Stimulated activated CD4-positive, alpha-beta T cell treated with anti-CD3 and anti-CD28 coated beads, Interleukin-2, amount 100 ng/mL, for 4 hours (primary cell): Measurements from ENCODE around the gene LACC1.
A peak's percentile ranks its signal among the peaks of the same experiment; 100 is the strongest.

Source experiments
- DNase-seq: peaks from one replicate; pipeline ENCODE4 v3.0.0-alpha.2; 2020; ENCODE audit warnings: low read depth

Gene LACC1

GRCh38 chr13:43884222-43884621 is 4.5 kb downstream of the LACC1 start:
- no peak for DNase-seq

- no peak for DNase-seq
These were observed 14.7 kb downstream of the LACC1 start for GRCh38 chr13:43894438-43894837.

- DNase-seq = no peak
These were observed 16.2 kb downstream of the LACC1 start for GRCh38 chr13:43895940-43896339.

- DNase-seq = peak; percentile 9
These were observed 25.8 kb downstream of the LACC1 start for GRCh38 chr13:43905435-43906031.

- DNase-seq = no peak
These were observed 28.7 kb downstream of the LACC1 start for GRCh38 chr13:43908156-43909126.

- no peak for DNase-seq
These were observed 31.2 kb downstream of the LACC1 start for GRCh38 chr13:43910856-43911255.

GRCh38 chr13:43911278-43911677 is 31.6 kb downstream of the LACC1 start:
- no peak for DNase-seq

GRCh38 chr13:43911871-43912270 is 32.2 kb downstream of the LACC1 start:
- no peak for DNase-seq

- DNase-seq = no peak
These were observed 35.7 kb downstream of the LACC1 start for GRCh38 chr13:43915451-43915850.

- DNase-seq = no peak
These were observed 37.1 kb downstream of the LACC1 start for GRCh38 chr13:43916828-43917227.

- no peak for DNase-seq
These were observed 38.9 kb downstream of the LACC1 start for GRCh38 chr13:43918636-43919035.

GRCh38 chr13:43920965-43921674 is 41.4 kb downstream of the LACC1 start:
- DNase-seq = no peak

- no peak for DNase-seq
These were observed 45.0 kb downstream of the LACC1 start for GRCh38 chr13:43924549-43925245.

- no peak for DNase-seq
These were observed 50.2 kb downstream of the LACC1 start for GRCh38 chr13:43929947-43930346.

- DNase-seq = no peak
These were observed 53.7 kb downstream of the LACC1 start for GRCh38 chr13:43933378-43933777.

GRCh38 chr13:43934273-43934672 is 54.6 kb downstream of the LACC1 start:
- DNase-seq = no peak

GRCh38 chr13:43935878-43936277 is 56.2 kb downstream of the LACC1 start:
- DNase-seq = no peak

GRCh38 chr13:43936647-43937046 is 56.9 kb downstream of the LACC1 start:
- no peak for DNase-seq

GRCh38 chr13:43937839-43938238 is 58.1 kb downstream of the LACC1 start:
- no peak for DNase-seq

- DNase-seq = no peak
These were observed 58.7 kb downstream of the LACC1 start for GRCh38 chr13:43938449-43938848.

GRCh38 chr13:43939086-43939485 is 59.4 kb downstream of the LACC1 start:
- no peak for DNase-seq

- no peak for DNase-seq
These were observed 62.6 kb downstream of the LACC1 start for GRCh38 chr13:43942286-43942685.
